Measurements from ENCODE around the gene BTBD10. TPM values are rescaled to one million over a fixed set of nuclear protein-coding genes. Genes with fewer than 3 reads are reported as not detected.

Gene BTBD10
- total RNA-seq, 1 donor from 2014 or later, result 82.2 TPM

- peaks cover 19% of the 10 kb centered on the region for H3K4me1 Mint-ChIP-seq (ENCODE audit: unreplicated experiment)
- no peak overlapping the region for H3K27ac Mint-ChIP-seq (ENCODE audit: unreplicated experiment)
- no peak for DNase-seq (ENCODE audit: low spot score)
- no peak overlapping the region for H3K4me3 Mint-ChIP-seq (ENCODE audit: unreplicated experiment)
- no peaks in the 10 kb centered on the region for H3K9me3 Mint-ChIP-seq (ENCODE audit: unreplicated experiment)
- peaks cover 37% of the 10 kb centered on the region for H3K36me3 Mint-ChIP-seq (ENCODE audit: low read depth, unreplicated experiment)
- TF ChIP-seq, protein P1, sequence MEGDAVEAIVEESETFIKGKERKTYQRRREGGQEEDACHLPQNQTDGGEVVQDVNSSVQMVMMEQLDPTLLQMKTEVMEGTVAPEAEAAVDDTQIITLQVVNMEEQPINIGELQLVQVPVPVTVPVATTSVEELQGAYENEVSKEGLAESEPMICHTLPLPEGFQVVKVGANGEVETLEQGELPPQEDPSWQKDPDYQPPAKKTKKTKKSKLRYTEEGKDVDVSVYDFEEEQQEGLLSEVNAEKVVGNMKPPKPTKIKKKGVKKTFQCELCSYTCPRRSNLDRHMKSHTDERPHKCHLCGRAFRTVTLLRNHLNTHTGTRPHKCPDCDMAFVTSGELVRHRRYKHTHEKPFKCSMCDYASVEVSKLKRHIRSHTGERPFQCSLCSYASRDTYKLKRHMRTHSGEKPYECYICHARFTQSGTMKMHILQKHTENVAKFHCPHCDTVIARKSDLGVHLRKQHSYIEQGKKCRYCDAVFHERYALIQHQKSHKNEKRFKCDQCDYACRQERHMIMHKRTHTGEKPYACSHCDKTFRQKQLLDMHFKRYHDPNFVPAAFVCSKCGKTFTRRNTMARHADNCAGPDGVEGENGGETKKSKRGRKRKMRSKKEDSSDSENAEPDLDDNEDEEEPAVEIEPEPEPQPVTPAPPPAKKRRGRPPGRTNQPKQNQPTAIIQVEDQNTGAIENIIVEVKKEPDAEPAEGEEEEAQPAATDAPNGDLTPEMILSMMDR (IDR thresholded peaks at IDR 0.05; ENCODE audit: unreplicated experiment), result no peak
- H3K27me3 Mint-ChIP-seq (ENCODE audit: unreplicated experiment), result peaks cover 3% of the 10 kb centered on the region
These were observed 84.7 kb downstream of the BTBD10 start for GRCh38 chr11:13378316-13378715.

- Mint-ChIP-seq H3K4me3 (ENCODE audit: unreplicated experiment) (peak overlapping the region; percentile 33), H3K4me1 (ENCODE audit: unreplicated experiment) (peaks cover 19% of the 10 kb centered on the region), H3K9me3 (ENCODE audit: unreplicated experiment) (no peaks in the 10 kb centered on the region), H3K36me3 (ENCODE audit: low read depth, unreplicated experiment) (peaks cover 26% of the 10 kb centered on the region), H3K27ac (ENCODE audit: unreplicated experiment) (no peak overlapping the region), H3K27me3 (ENCODE audit: unreplicated experiment) (peaks cover 3% of the 10 kb centered on the region)
- TF ChIP-seq, protein P1 (IDR thresholded peaks at IDR 0.05; ENCODE audit: unreplicated experiment), result no peak
- no peak for DNase-seq (ENCODE audit: low spot score)
These were observed 86.2 kb downstream of the BTBD10 start for GRCh38 chr11:13376838-13377237.

DNA sequence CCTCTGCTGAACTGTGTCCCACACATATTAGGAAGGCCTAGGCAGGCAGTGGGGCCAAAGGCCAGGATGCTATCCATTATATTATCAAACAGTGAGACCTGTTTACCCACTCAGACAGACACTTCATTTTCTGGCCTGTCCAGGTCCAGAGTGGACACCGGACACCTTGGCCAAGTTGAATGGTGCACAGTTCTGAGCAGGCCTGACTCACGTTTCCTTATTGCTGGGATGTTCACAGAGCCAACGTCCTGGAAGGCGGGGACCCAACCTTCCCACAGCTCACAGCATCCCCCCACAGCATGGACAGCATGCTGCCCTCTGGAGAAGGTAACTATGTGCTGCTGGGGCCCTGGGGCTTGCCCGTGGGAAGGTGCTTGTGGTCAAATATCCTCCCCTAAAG lies 86.6 kb downstream of the BTBD10 start:
- Mint-ChIP-seq H3K9me3 (ENCODE audit: unreplicated experiment) (no peaks in the 10 kb centered on the region), H3K27ac (ENCODE audit: unreplicated experiment) (no peak overlapping the region), H3K36me3 (ENCODE audit: low read depth, unreplicated experiment) (peaks cover 22% of the 10 kb centered on the region), H3K4me3 (ENCODE audit: unreplicated experiment) (no peak overlapping the region), H3K27me3 (ENCODE audit: unreplicated experiment) (peaks cover 3% of the 10 kb centered on the region), H3K4me1 (ENCODE audit: unreplicated experiment) (peaks cover 19% of the 10 kb centered on the region)
- DNase-seq (ENCODE audit: low spot score), result no peak
- TF ChIP-seq, protein P1 (IDR thresholded peaks at IDR 0.05; ENCODE audit: unreplicated experiment), result no peak

- Mint-ChIP-seq H3K4me1 (ENCODE audit: unreplicated experiment) (peaks cover 19% of the 10 kb centered on the region), H3K27ac (ENCODE audit: unreplicated experiment) (no peak overlapping the region), H3K27me3 (ENCODE audit: unreplicated experiment) (peaks cover 2% of the 10 kb centered on the region), H3K36me3 (ENCODE audit: low read depth, unreplicated experiment) (peaks cover 17% of the 10 kb centered on the region), H3K9me3 (ENCODE audit: unreplicated experiment) (no peaks in the 10 kb centered on the region), H3K4me3 (ENCODE audit: unreplicated experiment) (no peak overlapping the region)
- TF ChIP-seq, protein P1 (IDR thresholded peaks at IDR 0.05; ENCODE audit: unreplicated experiment), result no peak
- no peak for DNase-seq (ENCODE audit: low spot score)
These were observed 87.2 kb downstream of the BTBD10 start for GRCh38 chr11:13375798-13376197.

DNA sequence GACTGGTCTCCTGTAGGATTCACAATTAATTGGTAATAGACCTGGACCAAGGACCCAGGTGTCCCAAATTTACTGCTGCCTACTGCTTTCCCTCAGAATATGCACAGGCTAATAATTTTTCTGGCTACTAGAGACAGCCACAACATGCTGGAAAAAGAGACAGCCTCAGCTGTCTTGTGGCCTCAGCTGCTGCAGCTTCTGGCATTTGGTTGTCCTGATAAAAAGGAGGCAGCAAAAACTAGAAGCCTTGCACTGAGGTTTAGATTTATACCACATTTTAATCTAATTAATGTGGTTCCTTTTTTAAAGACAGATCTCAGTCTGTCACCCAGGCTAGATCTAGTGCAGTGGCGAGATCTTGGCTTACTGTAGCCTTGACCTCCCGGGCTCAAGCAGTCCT lies 89.8 kb downstream of the BTBD10 start:
- H3K9me3 Mint-ChIP-seq (ENCODE audit: unreplicated experiment), result no peaks in the 10 kb centered on the region
- no peak for DNase-seq (ENCODE audit: low spot score)
- peaks cover 3% of the 10 kb centered on the region for H3K27me3 Mint-ChIP-seq (ENCODE audit: unreplicated experiment)
- H3K27ac Mint-ChIP-seq (ENCODE audit: unreplicated experiment), result no peak overlapping the region
- H3K4me3 Mint-ChIP-seq (ENCODE audit: unreplicated experiment), result no peak overlapping the region
- H3K36me3 Mint-ChIP-seq (ENCODE audit: low read depth, unreplicated experiment), result peaks cover 21% of the 10 kb centered on the region
- peaks cover 19% of the 10 kb centered on the region for H3K4me1 Mint-ChIP-seq (ENCODE audit: unreplicated experiment)
- TF ChIP-seq, protein P1 (IDR thresholded peaks at IDR 0.05; ENCODE audit: unreplicated experiment), result no peak
